ENCODE results near the gene RND3. TPM values are rescaled to one million over a fixed set of nuclear protein-coding genes. Genes with fewer than 3 reads are reported as not detected.

The RND3 gene
- total RNA-seq, 4 donors from 2014 or later = 7.6 to 16.4 (median 11.4) TPM

GRCh38 chr2:150479075-150479915, 8.2 kb downstream of the RND3 start:
- no peak overlapping the region for H3K4me3 ChIP-seq (replicated peaks in 1 of 3)
- TF ChIP-seq POLR2A (IDR thresholded peaks at IDR 0.05) = no peak
- TF ChIP-seq CTCF (IDR thresholded peaks at IDR 0.05) = no peak
- H3K27me3 ChIP-seq = no peaks in the 10 kb centered on the region
- H3K4me1 ChIP-seq = peaks cover 24 to 34% of the 10 kb centered on the region in 2 donors
- intact Hi-C loops (cut with DNase I) = no loop called here
- no peaks in the 10 kb centered on the region for H3K9me3 ChIP-seq
- no peaks in the 10 kb centered on the region for H3K36me3 ChIP-seq
- 84 to 91% methylated on average over 3 of the region's 3 CpGs for WGBS, 2 donors
- DNase-seq = no peak
- no peak overlapping the region for H3K27ac ChIP-seq

- peak; percentile 27 to 41 for DNase-seq
- no peak for TF ChIP-seq POLR2A (IDR thresholded peaks at IDR 0.05)
- TF ChIP-seq CTCF (IDR thresholded peaks at IDR 0.05) = peak in 1 of 6 experiments; percentile 5
- H3K36me3 ChIP-seq = no peaks in the 10 kb centered on the region
- H3K4me1 ChIP-seq = peaks cover 24 to 34% of the 10 kb centered on the region in 2 donors
- H3K27me3 ChIP-seq = no peaks in the 10 kb centered on the region
- no peaks in the 10 kb centered on the region for H3K9me3 ChIP-seq
- WGBS, 2 donors = 36 to 39% methylated on average over 6 of the region's 6 CpGs
- peak overlapping the region in 1 of 3 donors; percentile 14 for H3K27ac ChIP-seq
- intact Hi-C loops (cut with DNase I) = no loop called here
- no peak overlapping the region for H3K4me3 ChIP-seq (replicated peaks in 1 of 3)
These were observed 9.1 kb downstream of the RND3 start for GRCh38 chr2:150478200-150478974.

GRCh38 chr2:150477347-150477746, 10.1 kb downstream of the RND3 start:
- WGBS, 2 donors = 74 to 88% methylated on average over 3 of the region's 3 CpGs
- DNase-seq = no peak
- H3K4me3 ChIP-seq (replicated peaks in 1 of 3) = no peak overlapping the region

GRCh38 chr2:150476809-150477302, 10.6 kb downstream of the RND3 start:
- H3K4me3 ChIP-seq (replicated peaks in 1 of 3) = no peak overlapping the region
- intact Hi-C loops (cut with DNase I) = no loop called here

More at GRCh38 chr2:150477347-150477746, 10.1 kb downstream of the RND3 start:
- Histone ChIP-seq H3K9me3 (no peaks in the 10 kb centered on the region), H3K4me1 (peaks cover 24 to 34% of the 10 kb centered on the region in 2 donors), H3K27ac (peak overlapping the region in 1 of 3 donors; percentile 14), H3K27me3 (no peaks in the 10 kb centered on the region), H3K36me3 (no peaks in the 10 kb centered on the region)
- TF ChIP-seq CTCF (IDR thresholded peaks at IDR 0.05) = no peak
- no peak for TF ChIP-seq POLR2A (IDR thresholded peaks at IDR 0.05)
- intact Hi-C loops (cut with DNase I) = no loop called here

More at GRCh38 chr2:150476809-150477302, 10.6 kb downstream of the RND3 start:
- 76 to 81% methylated on average over 7 of the region's 7 CpGs for WGBS, 2 donors
- Histone ChIP-seq H3K4me1 (peaks cover 24 to 34% of the 10 kb centered on the region in 2 donors), H3K36me3 (no peaks in the 10 kb centered on the region), H3K9me3 (no peaks in the 10 kb centered on the region), H3K27ac (peak overlapping the region in 1 of 3 donors; percentile 53), H3K27me3 (no peaks in the 10 kb centered on the region)
- DNase-seq = no peak
- TF ChIP-seq CTCF (IDR thresholded peaks at IDR 0.05) (no peak), POLR2A (IDR thresholded peaks at IDR 0.05) (no peak)
